Heart left ventricle (tissue), 16 donors: ENCODE measurements around the gene N4BP2. TPM values are rescaled to one million over a fixed set of nuclear protein-coding genes. Genes with fewer than 3 reads are reported as not detected.
A peak's percentile ranks its signal among the peaks of the same experiment; 100 is the strongest.

Experiments used
- ATAC-seq, 4 donors: fragments of 200-7000 bp; cut with Tn5 transposase; one replicate each; pipeline ENCODE4 v1.9.1; 2020 to 2022; ENCODE audit warnings: moderate library complexity in 4 of 4, mild to moderate bottlenecking in 3 of 4, moderate number of reproducible peaks in 1 of 4
- DNase-seq, 5 donors: peaks; one replicate each; pipeline ENCODE4 v3.0.0-alpha.2; 2020
- H3K27ac ChIP-seq, 12 donors: fragments of 200-600 bp; sonication (generic) in 4 of 12; one replicate each; pipeline versions ENCODE4 v1.5.0 to v1.8.0; 2016 to 2022; ENCODE audit warnings: mild to moderate bottlenecking in 2 of 12
- H3K27me3 ChIP-seq, 9 donors: fragments of 200-600 bp; sonication (generic) in 2 of 9; one replicate each; pipeline versions ENCODE4 v1.5.1 to v1.8.0; 2016 to 2022; ENCODE audit warnings: mild to moderate bottlenecking in 3 of 9
- H3K36me3 ChIP-seq, 9 donors: fragments of 200-600 bp; sonication (generic) in 2 of 9; one replicate each; pipeline versions ENCODE4 v1.5.0 to v1.8.0; 2018 to 2022; ENCODE audit warnings: mild to moderate bottlenecking in 2 of 9
- H3K4me1 ChIP-seq, 12 donors: fragments of 200-600 bp; sonication (generic) in 4 of 12; one replicate each; pipeline versions ENCODE4 v1.5.0 to v1.8.0; 2016 to 2022; ENCODE audit warnings: mild to moderate bottlenecking in 3 of 12
- H3K4me3 ChIP-seq, 12 donors: fragments of 200-600 bp; sonication (generic) in 4 of 12; one replicate each; pipeline versions ENCODE4 v1.5.0 to v1.8.0; 2017 to 2022; ENCODE audit warnings: mild to moderate bottlenecking in 9 of 12, moderate library complexity in 4 of 12
- H3K9me3 ChIP-seq, 12 donors: fragments of 200-600 bp; sonication (generic) in 4 of 12; one replicate each; pipeline versions ENCODE4 v1.5.0 to v1.8.0; 2016 to 2022; ENCODE audit warnings: mild to moderate bottlenecking in 1 of 12
- POLR2A ChIP-seq, 2 donors: fragments of 450-650 bp; IDR thresholded peaks; one replicate each; pipeline ENCODE4 v1.6.1; 2017; ENCODE audit warnings: antibody characterized with exemption in 2 of 2, mild to moderate bottlenecking in 2 of 2, moderate library complexity in 2 of 2
- WGBS, 4 donors: extraction: QIAGEN DNeasy Blood & Tissue Kit in 2 of 4; methylation state at CpG; one replicate each; pipeline versions ENCODE4 v1.1.5 to v1.1.7; 2013 to 2018; 5-methylcytosine and 5-hydroxymethylcytosine counted together
- intact Hi-C, 10 donors: fragments of 100-400 bp; cut with DNase I; formaldehyde crosslinking; loops; one replicate each; pipeline versions ENCODE4 v1.11.1 to v1.14.2; 2022
- polyA plus RNA-seq, 2 donors: library from polyadenylated mRNA; stranded (reverse); fragments of 200-250 nt; gene quantifications; one replicate each; pipeline ENCODE4 v1.2.3, GENCODE V29; 2013
- total RNA-seq, 9 donors: library from RNA; depleted of rRNA in 2 of 9; stranded (reverse); fragments of >200 nt in 2 of 9; fragmentation: NEBNext Ultra II Directional in 3 of 9; extraction: Animal tissue kit (Norgen Biotek cat#: 25700) in 3 of 9; gene quantifications; one replicate each; pipeline versions ENCODE4 v1.1.0 to v1.2.4, GENCODE V29; 2016 to 2023
- TF ChIP-seq, protein P1 (sequence below), 12 donors: fragments of 200-600 bp; sonication (generic) in 4 of 12; IDR thresholded peaks; one replicate each; pipeline versions ENCODE4 v1.5.0 to v1.8.0; 2018 to 2022; ENCODE audit warnings: antibody characterized with exemption in 12 of 12, mild to moderate bottlenecking in 5 of 12
- donor health status: ischemic (EF 13 %, LVEDD 7.1; RV severe dilation, severe dysfunction).
- donor health status: healthy with polysubstance abuse.
- donor health status: DM: no; HTN: yes; CAD: no.
- donor health status: DM: no; HTN: no; CAD: no.
- donor health status: ischemic (EF 25% LVEDD 6.9; RV normal size, moderate dysfunction).
- donor health status: ischemic (EF 25% LVEDD 5.7; RV mildly dilated, moderate dysfunction).
- donor health status: healthy.
- donor health status: DM: yes; HTN: yes; CAD: no.
- donor health status: ischemic (EF 35%, LVEDD 5.7; RV mildly dilated, moderate dysfunction).
- donor health status: nonischemic (EF 11% LVEDD 7.7; RV severe dilation, severe dysfunction).
- donor health status: DM: yes; HTN: yes; CAD: no.
- donor health status: PGD.
- donor health status: ischemic (EF 29% LVEDD 5.4; RV normal size, mild dysfunction).
- donor health status: nonischemic (EF 23%, LVEDD 6.1; RV moderate dilation, normal function).

N4BP2 gene
- total and polyA plus RNA-seq, 11 donors, result 0.57 to 6.8 (median 5.0) TPM

DNA sequence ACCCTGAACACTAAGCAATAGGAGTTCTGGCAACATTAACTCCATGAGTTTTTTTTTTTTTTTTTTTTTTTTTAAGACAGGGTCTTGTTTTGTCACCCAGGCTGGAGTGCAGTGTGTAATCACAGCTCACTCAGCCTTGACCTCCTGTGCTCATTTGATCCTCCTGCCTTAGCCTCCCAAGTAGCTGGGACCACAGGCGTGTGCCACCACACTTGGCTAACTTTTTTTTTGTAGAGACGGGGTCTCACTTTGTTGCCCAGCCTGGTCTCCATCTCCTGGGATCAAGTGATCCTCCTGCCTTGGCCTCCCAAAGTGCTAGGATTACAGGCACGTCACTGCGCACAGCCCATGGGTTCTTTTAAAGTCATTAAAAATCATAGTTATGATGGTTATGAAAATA is 145.2 kb downstream of the N4BP2 start:
- Histone ChIP-seq H3K4me3 (peak overlapping the region in 1 of 12 donors; percentile 54), H3K27ac (peak overlapping the region in 1 of 12 donors; percentile 89), H3K9me3 (no peaks in the 10 kb centered on the region), H3K36me3 (no peaks in the 10 kb centered on the region), H3K27me3 (peaks cover 0 to 7% (median 0%) of the 10 kb centered on the region in 9 donors), H3K4me1 (peaks cover 0 to 55% (median 0%) of the 10 kb centered on the region in 12 donors)
- whole genome bisulfite sequencing, 4 donors, result 90 to 99% (median 94%) methylated on average over 4 of the region's 4 CpGs
- intact Hi-C loops, result no loop called here
- no peak for TF ChIP-seq POLR2A (IDR thresholded peaks at IDR 0.05)
- TF ChIP-seq, protein P1, sequence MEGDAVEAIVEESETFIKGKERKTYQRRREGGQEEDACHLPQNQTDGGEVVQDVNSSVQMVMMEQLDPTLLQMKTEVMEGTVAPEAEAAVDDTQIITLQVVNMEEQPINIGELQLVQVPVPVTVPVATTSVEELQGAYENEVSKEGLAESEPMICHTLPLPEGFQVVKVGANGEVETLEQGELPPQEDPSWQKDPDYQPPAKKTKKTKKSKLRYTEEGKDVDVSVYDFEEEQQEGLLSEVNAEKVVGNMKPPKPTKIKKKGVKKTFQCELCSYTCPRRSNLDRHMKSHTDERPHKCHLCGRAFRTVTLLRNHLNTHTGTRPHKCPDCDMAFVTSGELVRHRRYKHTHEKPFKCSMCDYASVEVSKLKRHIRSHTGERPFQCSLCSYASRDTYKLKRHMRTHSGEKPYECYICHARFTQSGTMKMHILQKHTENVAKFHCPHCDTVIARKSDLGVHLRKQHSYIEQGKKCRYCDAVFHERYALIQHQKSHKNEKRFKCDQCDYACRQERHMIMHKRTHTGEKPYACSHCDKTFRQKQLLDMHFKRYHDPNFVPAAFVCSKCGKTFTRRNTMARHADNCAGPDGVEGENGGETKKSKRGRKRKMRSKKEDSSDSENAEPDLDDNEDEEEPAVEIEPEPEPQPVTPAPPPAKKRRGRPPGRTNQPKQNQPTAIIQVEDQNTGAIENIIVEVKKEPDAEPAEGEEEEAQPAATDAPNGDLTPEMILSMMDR (IDR thresholded peaks at IDR 0.05), result no peak
- no peak for DNase-seq
- no peak for ATAC-seq

GRCh38 chr4:40202474-40202873 is 145.8 kb downstream of the N4BP2 start:
- no peaks in the 10 kb centered on the region for H3K9me3 ChIP-seq
- H3K4me3 ChIP-seq, result peak overlapping the region in 1 of 12 donors; percentile 54
- H3K36me3 ChIP-seq, result no peaks in the 10 kb centered on the region
- intact Hi-C loops, result no loop called here
- peaks cover 0 to 7% (median 0%) of the 10 kb centered on the region in 9 donors for H3K27me3 ChIP-seq
- ATAC-seq (no peak), DNase-seq (no peak)
- no peak for TF ChIP-seq POLR2A (IDR thresholded peaks at IDR 0.05)
- TF ChIP-seq, protein P1 (IDR thresholded peaks at IDR 0.05), result no peak
- WGBS, 4 donors, result 83 to 86% (median 84%) methylated on average over 3 of the region's 3 CpGs
- H3K27ac ChIP-seq, result peak overlapping the region in 1 of 12 donors; percentile 89
- peaks cover 0 to 59% (median 0%) of the 10 kb centered on the region in 12 donors for H3K4me1 ChIP-seq

DNA sequence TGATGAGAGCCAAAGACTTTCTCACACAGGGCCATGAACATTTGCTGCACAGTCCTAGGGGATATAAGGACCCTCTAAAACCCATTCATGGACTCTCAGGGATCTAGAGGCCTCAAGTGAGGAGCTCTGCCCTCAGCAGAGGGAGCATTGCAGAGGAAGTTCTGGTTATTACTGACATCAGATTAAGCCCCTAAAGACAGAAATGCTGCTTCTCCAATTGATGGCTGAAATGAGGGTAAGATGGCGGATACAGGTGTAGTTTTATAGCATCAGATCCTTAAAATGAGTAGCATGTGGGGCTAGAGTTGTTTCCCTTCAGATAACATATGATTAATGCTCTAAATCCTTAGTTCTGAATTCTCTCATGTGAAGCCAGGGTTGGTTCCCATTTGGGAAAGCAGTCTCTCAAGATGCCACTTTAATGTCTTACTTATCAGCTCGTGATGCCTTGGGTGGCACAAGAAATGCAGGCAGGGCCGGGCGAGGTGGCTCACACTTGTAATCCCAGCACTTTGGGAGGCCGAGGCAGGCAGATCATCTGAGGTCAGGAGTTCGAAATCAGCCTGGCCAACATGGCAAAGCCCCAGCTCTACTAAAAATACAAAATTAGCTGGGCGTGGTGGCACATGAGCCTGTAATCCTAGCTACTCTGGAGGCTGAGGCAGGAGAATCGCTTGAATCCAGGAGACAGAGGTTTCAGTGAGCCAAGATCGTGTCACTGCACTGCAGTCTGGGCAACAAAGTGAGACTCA is 148.0 kb downstream of the N4BP2 start:
- intact Hi-C loops, result no loop called here
- H3K4me3 ChIP-seq, result peak overlapping the region in 1 of 12 donors; percentile 54
- no peak for ATAC-seq

More for the DNA sequence above, 148.0 kb downstream of the N4BP2 start:
- 85 to 91% (median 90%) methylated on average over 9 of the region's 9 CpGs for WGBS, 4 donors
- Histone ChIP-seq H3K4me1 (peaks cover 0 to 53% (median 0%) of the 10 kb centered on the region in 12 donors), H3K27me3 (peaks cover 0 to 3% (median 0%) of the 10 kb centered on the region in 9 donors), H3K9me3 (no peaks in the 10 kb centered on the region), H3K36me3 (no peaks in the 10 kb centered on the region), H3K27ac (peak overlapping the region in 2 of 12 donors; percentile 5 to 89)
- no peak for TF ChIP-seq POLR2A (IDR thresholded peaks at IDR 0.05)
- TF ChIP-seq, protein P1 (IDR thresholded peaks at IDR 0.05), result no peak
- no peak for DNase-seq
